HEK293 (cell line): ENCODE results near the gene GUCA2B.

ENCODE experiments used
- EGR2 ChIP-seq: fragments of 450-650 bp; formaldehyde crosslinking; IDR thresholded peaks from 2 replicates; pipeline ENCODE4 v1.5.1; 2016; ENCODE audit warnings: low read depth, missing biosample characterization, missing genetic modification characterization
- FEZF1 ChIP-seq: fragments of 450-650 bp; formaldehyde crosslinking; IDR thresholded peaks from 2 replicates; pipeline ENCODE4 v1.5.1; 2016; ENCODE audit warnings: missing biosample characterization, missing genetic modification characterization
- INSM2 ChIP-seq: fragments of 450-650 bp; formaldehyde crosslinking; IDR thresholded peaks from 2 replicates; pipeline ENCODE4 v1.5.1; 2016; ENCODE audit warnings: missing biosample characterization, missing genetic modification characterization
- MEIS1 ChIP-seq: sonication (generic); formaldehyde crosslinking; IDR thresholded peaks from 2 replicates; pipeline ENCODE4 v1.8.1; 2022; ENCODE audit warnings: missing genetic modification reagents, mild to moderate bottlenecking, borderline replicate concordance
- PRDM6 ChIP-seq: fragments of 450-650 bp; formaldehyde crosslinking; IDR thresholded peaks from 2 replicates; pipeline ENCODE4 v1.5.1; 2017; ENCODE audit warnings: missing biosample characterization, missing genetic modification characterization
- SALL2 ChIP-seq: fragments of 450-650 bp; formaldehyde crosslinking; IDR thresholded peaks from 2 replicates; pipeline ENCODE4 v1.5.0; 2017; ENCODE audit warnings: missing biosample characterization, mild to moderate bottlenecking, missing genetic modification characterization, borderline replicate concordance
- TCF7L2 ChIP-seq: IDR thresholded peaks from 2 replicates; pipeline ENCODE4 v1.6.1; 2011; ENCODE audit warnings: low read depth, mild to moderate bottlenecking, inconsistent platforms, low read length, moderate library complexity, borderline replicate concordance
- ZBTB10 ChIP-seq: fragments of 450-650 bp; formaldehyde crosslinking; IDR thresholded peaks from 2 replicates; pipeline ENCODE4 v1.5.1; 2016; ENCODE audit warnings: missing biosample characterization, missing genetic modification characterization
- ZNF114 ChIP-seq: fragments of 450-650 bp; formaldehyde crosslinking; IDR thresholded peaks from 2 replicates; pipeline ENCODE4 v1.5.0; 2017; ENCODE audit warnings: missing biosample characterization, missing genetic modification characterization
- ZNF175 ChIP-seq: fragments of 450-650 bp; formaldehyde crosslinking; IDR thresholded peaks from 2 replicates; pipeline ENCODE4 v1.5.1; 2016; ENCODE audit warnings: missing biosample characterization, missing genetic modification characterization
- ZNF24 ChIP-seq: fragments of 450-650 bp; formaldehyde crosslinking; IDR thresholded peaks from 2 replicates; pipeline ENCODE4 v1.5.1; 2016; ENCODE audit warnings: missing biosample characterization, missing genetic modification characterization
- ZNF248 ChIP-seq: fragments of 450-650 bp; formaldehyde crosslinking; IDR thresholded peaks from 2 replicates; pipeline ENCODE4 v1.5.1; 2017; ENCODE audit warnings: missing biosample characterization, missing genetic modification characterization
- ZNF302 ChIP-seq: fragments of 450-650 bp; formaldehyde crosslinking; IDR thresholded peaks from 2 replicates; pipeline ENCODE4 v1.5.1; 2016; ENCODE audit warnings: missing biosample characterization, missing genetic modification characterization, low read depth
- ZNF341 ChIP-seq: fragments of 450-650 bp; formaldehyde crosslinking; IDR thresholded peaks from 2 replicates; pipeline ENCODE4; 2016; ENCODE audit warnings: low read depth, missing biosample characterization, missing genetic modification characterization
- ZNF433 ChIP-seq: fragments of 450-650 bp; formaldehyde crosslinking; IDR thresholded peaks from 2 replicates; pipeline ENCODE4 v1.5.1; 2016; ENCODE audit warnings: missing biosample characterization, missing genetic modification characterization, low read depth
- ZNF513 ChIP-seq: fragments of 450-650 bp; IDR thresholded peaks from 2 replicates; pipeline ENCODE4 v1.5.1; 2018; ENCODE audit warnings: missing biosample characterization, missing genetic modification characterization
- ZNF529 ChIP-seq: fragments of 450-650 bp; formaldehyde crosslinking; IDR thresholded peaks from 2 replicates; pipeline ENCODE4 v1.5.1; 2017; ENCODE audit warnings: missing genetic modification characterization, missing biosample characterization; ENCODE audit not compliant: insufficient replicate concordance
- ZNF530 ChIP-seq: fragments of 450-650 bp; formaldehyde crosslinking; IDR thresholded peaks from 2 replicates; pipeline ENCODE4 v1.5.1; 2016; ENCODE audit warnings: low read depth, missing biosample characterization, missing genetic modification characterization
- ZNF571 ChIP-seq: fragments of 450-650 bp; formaldehyde crosslinking; IDR thresholded peaks from 2 replicates; pipeline ENCODE4 v1.5.0; 2017; ENCODE audit warnings: missing biosample characterization, missing genetic modification characterization
- ZNF621 ChIP-seq: fragments of 450-650 bp; formaldehyde crosslinking; IDR thresholded peaks from 2 replicates; pipeline ENCODE4 v1.5.1; 2017; ENCODE audit warnings: missing biosample characterization, missing genetic modification characterization
- ZNF624 ChIP-seq: fragments of 450-650 bp; formaldehyde crosslinking; IDR thresholded peaks from 2 replicates; pipeline ENCODE4 v1.5.1; 2017; ENCODE audit warnings: missing biosample characterization, missing genetic modification characterization
- ZNF645 ChIP-seq: fragments of 450-650 bp; formaldehyde crosslinking; IDR thresholded peaks from 2 replicates; pipeline ENCODE4; 2016; ENCODE audit warnings: missing biosample characterization, missing genetic modification characterization
- ZNF677 ChIP-seq: fragments of 450-650 bp; IDR thresholded peaks from 2 replicates; pipeline ENCODE4 v1.5.0; 2018; ENCODE audit warnings: missing biosample characterization, mild to moderate bottlenecking, missing genetic modification characterization, moderate library complexity
- ZNF768 ChIP-seq: fragments of 450-650 bp; formaldehyde crosslinking; IDR thresholded peaks from 2 replicates; pipeline ENCODE4 v1.5.1; 2018; ENCODE audit warnings: missing biosample characterization, mild to moderate bottlenecking, missing genetic modification characterization
- ZNF776 ChIP-seq: fragments of 450-650 bp; formaldehyde crosslinking; IDR thresholded peaks from 2 replicates; pipeline ENCODE4 v1.5.0; 2017; ENCODE audit warnings: missing biosample characterization, missing genetic modification characterization, borderline replicate concordance
- ZNF837 ChIP-seq: fragments of 450-650 bp; formaldehyde crosslinking; IDR thresholded peaks from 2 replicates; pipeline ENCODE4 v1.5.1; 2016; ENCODE audit warnings: missing biosample characterization, missing genetic modification characterization
- ZNF843 ChIP-seq: fragments of 450-650 bp; formaldehyde crosslinking; IDR thresholded peaks from 2 replicates; pipeline ENCODE4 v1.5.1; 2016; ENCODE audit warnings: missing biosample characterization, missing genetic modification characterization
- ZSCAN18 ChIP-seq: fragments of 450-650 bp; formaldehyde crosslinking; IDR thresholded peaks from 2 replicates; pipeline ENCODE4 v1.5.1; 2016; ENCODE audit warnings: missing biosample characterization, missing genetic modification characterization
- TF ChIP-seq, protein P1 (sequence below): fragments of 450-650 bp; formaldehyde crosslinking; IDR thresholded peaks from 2 replicates; pipeline ENCODE4 v1.5.1; 2017; ENCODE audit warnings: missing biosample characterization, missing genetic modification characterization
- TF ChIP-seq, protein P2 (sequence below): fragments of 450-650 bp; formaldehyde crosslinking; IDR thresholded peaks from 2 replicates; pipeline ENCODE4 v1.5.1; 2016; ENCODE audit warnings: missing biosample characterization, missing genetic modification characterization

Gene GUCA2B

DNA sequence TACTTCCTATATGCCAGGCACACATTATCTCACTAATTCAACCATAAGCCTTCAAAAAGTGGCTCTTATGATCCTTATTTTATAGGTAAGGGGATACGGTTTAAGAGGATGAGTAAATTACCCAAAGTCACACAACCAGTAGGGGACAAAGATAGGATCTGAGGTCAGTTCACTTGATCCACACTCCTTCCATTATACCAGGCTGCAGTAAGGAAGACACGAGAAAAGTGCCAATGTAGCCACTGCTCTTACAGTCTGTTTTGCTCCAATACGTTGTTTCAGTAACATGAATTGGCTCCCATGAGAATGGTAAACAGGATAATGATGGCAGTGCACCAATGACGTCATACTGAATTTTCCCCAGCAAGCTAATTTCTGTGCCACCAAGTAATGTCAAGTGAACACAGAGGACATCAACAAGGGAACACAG is 26.7 kb downstream of the GUCA2B start (continued):
- peak; percentile 82 for TF ChIP-seq INSM2 (tag by site-specific recombination)
- no peak for TF ChIP-seq ZNF433 (tag by site-specific recombination)
- TF ChIP-seq ZNF677 (tag by site-specific recombination) = no peak
- TF ChIP-seq, protein P1, sequence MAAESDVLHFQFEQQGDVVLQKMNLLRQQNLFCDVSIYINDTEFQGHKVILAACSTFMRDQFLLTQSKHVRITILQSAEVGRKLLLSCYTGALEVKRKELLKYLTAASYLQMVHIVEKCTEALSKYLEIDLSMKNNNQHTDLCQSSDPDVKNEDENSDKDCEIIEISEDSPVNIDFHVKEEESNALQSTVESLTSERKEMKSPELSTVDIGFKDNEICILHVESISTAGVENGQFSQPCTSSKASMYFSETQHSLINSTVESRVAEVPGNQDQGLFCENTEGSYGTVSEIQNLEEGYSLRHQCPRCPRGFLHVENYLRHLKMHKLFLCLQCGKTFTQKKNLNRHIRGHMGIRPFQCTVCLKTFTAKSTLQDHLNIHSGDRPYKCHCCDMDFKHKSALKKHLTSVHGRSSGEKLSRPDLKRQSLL = no peak
- TF ChIP-seq EGR2 = no peak
- no peak for TF ChIP-seq ZNF341 (tag by site-specific recombination)
- TF ChIP-seq ZNF530 (tag by site-specific recombination) = no peak
- TF ChIP-seq ZNF645 = no peak
- TF ChIP-seq ZNF175 = no peak
- TF ChIP-seq, protein P2, sequence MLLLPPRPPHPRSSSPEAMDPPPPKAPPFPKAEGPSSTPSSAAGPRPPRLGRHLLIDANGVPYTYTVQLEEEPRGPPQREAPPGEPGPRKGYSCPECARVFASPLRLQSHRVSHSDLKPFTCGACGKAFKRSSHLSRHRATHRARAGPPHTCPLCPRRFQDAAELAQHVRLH (tag by site-specific recombination) = peak; percentile 90
- no peak for TF ChIP-seq ZNF624 (tag by site-specific recombination)
- peak; percentile 63; the same call in 1 of the 2 replicates for TF ChIP-seq TCF7L2
- no peak for TF ChIP-seq ZNF776
- TF ChIP-seq SALL2 (tag by site-specific recombination) = no peak
- TF ChIP-seq ZNF114 (tag by site-specific recombination) = no peak
- TF ChIP-seq ZNF513 = no peak
- TF ChIP-seq ZNF843 (tag by site-specific recombination) = peak; percentile 98
- peak; percentile 98 for TF ChIP-seq FEZF1 (tag by site-specific recombination)
- peak; percentile 97 for TF ChIP-seq ZNF24 (tag by site-specific recombination)
- no peak for TF ChIP-seq ZBTB10 (tag by site-specific recombination)
- TF ChIP-seq ZNF768 (tag by site-specific recombination) = no peak
- TF ChIP-seq ZNF621 = no peak
- no peak for TF ChIP-seq ZNF302
- TF ChIP-seq PRDM6 (tag by site-specific recombination) = peak; percentile 79
- TF ChIP-seq ZNF837 (tag by site-specific recombination) = no peak
- no peak for TF ChIP-seq ZNF571
- no peak for TF ChIP-seq ZSCAN18 (tag by site-specific recombination)
- no peak for TF ChIP-seq MEIS1
- TF ChIP-seq ZNF248 (tag by site-specific recombination) = no peak
- no peak for TF ChIP-seq ZNF529 (tag by site-specific recombination)
